Activated B cell treated with CpG ODN at 0.5 μM for 24 hours (primary cell): ENCODE data around the gene TUT1. TPM values are rescaled to one million over a fixed set of nuclear protein-coding genes. Genes with fewer than 3 reads are reported as not detected.
"Not testable (repeated sequence)": the region's sequence is repeated elsewhere in the genome, so short reads cannot be mapped to it uniquely, and the experiment has no call there.

Experiments used
- ATAC-seq: fragments of 200-7000 bp; cut with Tn5 transposase; one replicate; pipeline ENCODE4 v1.10.0; 2021; ENCODE audit warnings: low read depth, mild to moderate bottlenecking, moderate library complexity
- CTCF ChIA-PET: fragments of 350-600 bp; sonication (Branson Sonifier 250); formaldehyde crosslinking; loops from one replicate; lab custom pipeline; 2021; ENCODE audit warnings: antibody characterized with exemption; lab: Charles Lee
- POLR2A ChIA-PET: fragments of 350-600 bp; sonication (Branson Sonifier 250); formaldehyde crosslinking; loops from one replicate; lab custom pipeline; 2021; ENCODE audit warnings: antibody characterized with exemption; lab: Charles Lee
- DNase-seq: peaks from one replicate; pipeline ENCODE4 v3.0.0; 2022
- H3K27ac Mint-ChIP-seq: one replicate; pipeline ENCODE4 v1.8.0; 2020; ENCODE audit warnings: mixed read lengths
- H3K27me3 Mint-ChIP-seq: one replicate; pipeline ENCODE4 v1.8.0; 2021; ENCODE audit warnings: mixed read lengths
- H3K36me3 Mint-ChIP-seq: one replicate; pipeline ENCODE4 v1.8.0; 2021; ENCODE audit warnings: low read depth, mixed read lengths
- H3K4me1 Mint-ChIP-seq: one replicate; pipeline ENCODE4 v1.8.0; 2021; ENCODE audit warnings: mixed read lengths
- H3K4me3 Mint-ChIP-seq: one replicate; pipeline ENCODE4 v1.8.0; 2020; ENCODE audit warnings: mild to moderate bottlenecking, mixed read lengths
- H3K9me3 Mint-ChIP-seq: one replicate; pipeline ENCODE4 v1.8.0; 2020; ENCODE audit warnings: mixed read lengths
- CTCF ChIP-seq: fragments of 200-600 bp; IDR thresholded peaks from one replicate; pipeline ENCODE4 v1.8.0; 2022; ENCODE audit warnings: antibody characterized with exemption, mild to moderate bottlenecking
- intact Hi-C: fragments of 100-400 bp; cut with micrococcal nuclease; formaldehyde crosslinking; loops from one replicate; pipeline ENCODE4 v1.15.1; 2024
- total RNA-seq: library from RNA; stranded (reverse); gene quantifications from 2 replicates; pipeline ENCODE4 v1.2.3, GENCODE V29; 2022

TUT1 gene
- total RNA-seq, 1 donor from 2014 or later, result 30.9 TPM

GRCh38 chr11:62592146-62592815, 958 bp upstream of the TUT1 start:
- H3K27me3 Mint-ChIP-seq, result no peaks in the 10 kb centered on the region
- DNase-seq (no peak), ATAC-seq (no peak)
- peaks cover 72% of the 10 kb centered on the region for H3K36me3 Mint-ChIP-seq
- H3K9me3 Mint-ChIP-seq, result no peaks in the 10 kb centered on the region
- peaks cover 54% of the 10 kb centered on the region for H3K4me1 Mint-ChIP-seq
- POLR2A ChIA-PET, result interaction anchor here (0.5 to 4.5 kb wide), 59 partner anchors 10 to 1649 kb away, joined by 3 to 246 read pairs (median 9); partner anchors contain the start of genes AHNAK, B3GAT3, BSCL2 and C11orf98
- peak overlapping the region; percentile 97 for H3K4me3 Mint-ChIP-seq
- H3K27ac Mint-ChIP-seq, result peak overlapping the region; percentile 98
- CTCF ChIA-PET, result interaction anchor here (0.6 to 3.7 kb wide), 29 partner anchors 8 to 289 kb away, joined by 3 to 23 read pairs (median 4); partner anchors contain the start of genes B3GAT3, C11orf98, CSKMT and EEF1G
- intact Hi-C loops, result loop anchor here (5.0 kb wide), 1 partner anchor 270 kb away; no protein-coding TSS in a partner anchor
- TF ChIP-seq CTCF, result no peak

GRCh38 chr11:62588966-62589637, 2.2 kb downstream of the TUT1 start:
- intact Hi-C loops, result no loop called here
- Mint-ChIP-seq H3K27me3 (no peaks in the 10 kb centered on the region), H3K36me3 (peaks cover 49% of the 10 kb centered on the region), H3K9me3 (no peaks in the 10 kb centered on the region), H3K27ac (no peak overlapping the region), H3K4me3 (no peak overlapping the region), H3K4me1 (peaks cover 48% of the 10 kb centered on the region)
- no peak for ATAC-seq
- ChIA-PET CTCF (interaction anchor here (1.1 kb wide), 1 partner anchor 46 kb away, joined by 5 read pairs; no protein-coding TSS in a partner anchor), POLR2A (interaction anchor here (0.5 to 1.7 kb wide), 8 partner anchors 12 to 217 kb away, joined by 3 to 6 read pairs (median 4); partner anchors contain the start of genes C11orf98, CSKMT, INTS5 and MTA2)
- no peak for DNase-seq
- TF ChIP-seq CTCF, result no peak

- ATAC-seq, DNase-seq, intact Hi-C loops, H3K27me3 Mint-ChIP-seq, H3K4me3 Mint-ChIP-seq, H3K9me3 Mint-ChIP-seq, H3K27ac Mint-ChIP-seq: not testable (repeated sequence)
- ChIA-PET CTCF (interaction anchor here (1.6 kb wide), 1 partner anchor 161 kb away, joined by 3 read pairs; no protein-coding TSS in a partner anchor), POLR2A (interaction anchor here (0.8 kb wide), 1 partner anchor 296 kb away, joined by 3 read pairs; no protein-coding TSS in a partner anchor)
- Mint-ChIP-seq H3K36me3 (peaks cover 47% of the 10 kb centered on the region), H3K4me1 (peaks cover 13% of the 10 kb centered on the region)
These were observed 6.0 kb downstream of the TUT1 start for GRCh38 chr11:62585356-62585755.

- H3K27me3 Mint-ChIP-seq, DNase-seq, H3K9me3 Mint-ChIP-seq, intact Hi-C loops, H3K4me1 Mint-ChIP-seq, CTCF ChIA-PET, ATAC-seq, POLR2A ChIA-PET, H3K27ac Mint-ChIP-seq, H3K4me3 Mint-ChIP-seq: not testable (repeated sequence)
- peaks cover 53% of the 10 kb centered on the region for H3K36me3 Mint-ChIP-seq
These were observed 9.6 kb downstream of the TUT1 start for GRCh38 chr11:62581735-62582134.

GRCh38 chr11:62580959-62581715, 10.2 kb downstream of the TUT1 start:
- TF ChIP-seq CTCF, result no peak
- H3K27me3 Mint-ChIP-seq, result no peaks in the 10 kb centered on the region
- H3K36me3 Mint-ChIP-seq, result peaks cover 55% of the 10 kb centered on the region
- no peak for ATAC-seq
- no peak overlapping the region for H3K27ac Mint-ChIP-seq
- peaks cover 1% of the 10 kb centered on the region for H3K4me1 Mint-ChIP-seq
- DNase-seq, result no peak
- no peaks in the 10 kb centered on the region for H3K9me3 Mint-ChIP-seq
- intact Hi-C loops, result no loop called here
- ChIA-PET CTCF (no interaction called here), POLR2A (interaction anchor here (0.5 to 1.5 kb wide), 3 partner anchors 10 to 180 kb away, joined by 3 to 9 read pairs (median 8); partner anchors contain the start of genes POLR2G and TUT1)
- H3K4me3 Mint-ChIP-seq, result no peak overlapping the region
